SHP77 treated with DMSO at 0.1 percent for 48 hours (cell line): ENCODE data around the gene TGFB2.
"Not testable (repeated sequence)": the region's sequence is repeated elsewhere in the genome, so short reads cannot be mapped to it uniquely, and the experiment has no call there.

Source experiments
- DNase-seq: peaks from one replicate; lab custom pipeline; 2025; lab: John Stamatoyannopoulos, UW

TGFB2 gene

GRCh38 chr1:218344814-218345672 lies at the start of gene TGFB2:
TSS of gene TGFB2 (plus strand) at chr1:218345336. CDS start at chr1:218346702, 1,366 bp downstream.
- no peak for DNase-seq

GRCh38 chr1:218296162-218296561 lies 49.0 kb upstream of the TGFB2 start:
- DNase-seq = no peak

GRCh38 chr1:218297461-218297860 lies 47.7 kb upstream of the TGFB2 start:
- no peak for DNase-seq

- no peak for DNase-seq
These were observed 47.3 kb upstream of the TGFB2 start for GRCh38 chr1:218297867-218298266.

- DNase-seq = no peak
These were observed 46.7 kb upstream of the TGFB2 start for GRCh38 chr1:218298398-218298797.

- DNase-seq = no peak
These were observed 45.7 kb upstream of the TGFB2 start for GRCh38 chr1:218299416-218299815.

- DNase-seq = no peak
These were observed 43.9 kb upstream of the TGFB2 start for GRCh38 chr1:218301217-218301616.

- no peak for DNase-seq
These were observed 43.0 kb upstream of the TGFB2 start for GRCh38 chr1:218302155-218302554.

GRCh38 chr1:218303176-218303879 lies 41.8 kb upstream of the TGFB2 start:
- no peak for DNase-seq

- DNase-seq = no peak
These were observed 40.7 kb upstream of the TGFB2 start for GRCh38 chr1:218304281-218305039.

GRCh38 chr1:218305472-218306064 lies 39.6 kb upstream of the TGFB2 start:
- DNase-seq = no peak

GRCh38 chr1:218312509-218312908 lies 32.6 kb upstream of the TGFB2 start:
- DNase-seq = no peak

- DNase-seq = no peak
These were observed 30.8 kb upstream of the TGFB2 start for GRCh38 chr1:218314316-218314715.

- DNase-seq = no peak
These were observed 29.5 kb upstream of the TGFB2 start for GRCh38 chr1:218315638-218316037.

GRCh38 chr1:218317061-218317460 lies 28.1 kb upstream of the TGFB2 start:
- no peak for DNase-seq

- DNase-seq = not testable (repeated sequence)
These were observed 25.0 kb upstream of the TGFB2 start for GRCh38 chr1:218320182-218320581.

- DNase-seq = no peak
These were observed 22.4 kb upstream of the TGFB2 start for GRCh38 chr1:218322762-218323161.

- no peak for DNase-seq
These were observed 21.4 kb upstream of the TGFB2 start for GRCh38 chr1:218323568-218324225.

- DNase-seq = no peak
These were observed 20.9 kb upstream of the TGFB2 start for GRCh38 chr1:218324226-218324580.

- DNase-seq = no peak
These were observed 16.4 kb upstream of the TGFB2 start for GRCh38 chr1:218328769-218329168.

GRCh38 chr1:218330043-218330623 lies 15.0 kb upstream of the TGFB2 start:
- peak; percentile 30 for DNase-seq
